Neural cell (in vitro differentiated cells): ENCODE results near the gene PNLIPRP2. TPM values are rescaled to one million over a fixed set of nuclear protein-coding genes. Genes with fewer than 3 reads are reported as not detected.

Experiments used
- H2AFZ ChIP-seq: fragments of 200-600, 300-800 bp; sonication (generic), shearing (Covaris generic); 2 replicates; pipeline ENCODE4 v1.6.0; 2014; ENCODE audit warnings: low read depth, mild to moderate bottlenecking, antibody characterized with exemption, low read length, moderate library complexity
- H3F3A ChIP-seq: fragments of 200-600 bp; shearing (Covaris generic); 2 replicates; pipeline ENCODE4 v1.6.1; 2016; ENCODE audit warnings: mild to moderate bottlenecking, moderate library complexity, mixed read lengths, antibody characterized with exemption, low read length; ENCODE audit not compliant: insufficient read depth, poor library complexity, severe bottlenecking
- H3K27ac ChIP-seq: fragments of 200-600, 300-800 bp; sonication (generic), shearing (Covaris generic); 2 replicates; pipeline ENCODE4 v1.5.1; 2014; ENCODE audit warnings: mild to moderate bottlenecking, low read length, moderate library complexity
- H3K27me3 ChIP-seq: fragments of 300-800, 200-600 bp; sonication (generic), shearing (Covaris generic); 2 replicates; pipeline ENCODE4 v1.6.0; 2014; ENCODE audit warnings: mild to moderate bottlenecking, low read depth, low read length, moderate library complexity; ENCODE audit not compliant: insufficient read depth
- H3K36me3 ChIP-seq: fragments of 300-800, 200-600 bp; sonication (generic), shearing (Covaris generic); 2 replicates; pipeline ENCODE4 v1.5.1; 2014; ENCODE audit warnings: mild to moderate bottlenecking, antibody characterized with exemption, low read length, moderate library complexity; ENCODE audit not compliant: insufficient read depth
- H3K4me2 ChIP-seq: fragments of 300-800, 200-600 bp; sonication (generic), shearing (Covaris generic); 2 replicates; pipeline ENCODE4 v1.6.0; 2014; ENCODE audit warnings: mild to moderate bottlenecking, low read length
- H3K4me3 ChIP-seq: fragments of 300-800, 200-600 bp; sonication (generic), shearing (Covaris generic); 2 replicates; pipeline ENCODE4 v1.5.1; 2014; ENCODE audit warnings: mild to moderate bottlenecking, low read length, moderate library complexity
- H3K79me2 ChIP-seq: fragments of 200-600 bp; shearing (Covaris generic); replicated peaks from 2 replicates; pipeline ENCODE4 v1.6.0; 2014; ENCODE audit warnings: mild to moderate bottlenecking, low read length, moderate library complexity; ENCODE audit not compliant: insufficient read depth
- H3K9ac ChIP-seq: fragments of 300-800, 200-600 bp; sonication (generic), shearing (Covaris generic); 2 replicates; pipeline ENCODE4 v1.6.1; 2016; ENCODE audit warnings: mild to moderate bottlenecking, low read length, mixed read lengths
- H3K9me2 ChIP-seq: fragments of 200-600 bp; shearing (Covaris generic); 2 replicates; pipeline ENCODE4 v1.6.1; 2016; ENCODE audit warnings: mild to moderate bottlenecking, low read length, mixed read lengths; ENCODE audit not compliant: insufficient read depth
- H3K9me3 ChIP-seq: fragments of 200-600, 300-800 bp; sonication (generic), shearing (Covaris generic); 2 replicates; pipeline ENCODE4 v1.6.1; 2016; ENCODE audit warnings: mild to moderate bottlenecking, mixed run types, low read length, moderate library complexity, mixed read lengths
- H4K20me1 ChIP-seq: fragments of 200-600 bp; shearing (Covaris generic); 2 replicates; pipeline ENCODE4 v1.6.1; 2016; ENCODE audit warnings: mild to moderate bottlenecking, mixed run types; ENCODE audit not compliant: insufficient read depth
- CTCF ChIP-seq: fragments of 450-650 bp; IDR thresholded peaks from 2 replicates; pipeline ENCODE4 v1.5.1; 2014; ENCODE audit warnings: antibody characterized with exemption, mild to moderate bottlenecking, moderate library complexity; ENCODE audit not compliant: poor library complexity, severe bottlenecking
- EP300 ChIP-seq: fragments of 450-650 bp; conservative IDR thresholded peaks from 2 replicates; pipeline ENCODE4 v1.6.1; 2014; ENCODE audit warnings: antibody characterized with exemption, mild to moderate bottlenecking, moderate library complexity; ENCODE audit not compliant: poor library complexity, severe bottlenecking
- EZH2 ChIP-seq: fragments of 200-600, 300-800 bp; shearing (Covaris generic), sonication (generic); IDR thresholded peaks from 2 replicates; pipeline ENCODE4 v1.6.1; 2014; ENCODE audit warnings: antibody characterized with exemption, low read length, borderline replicate concordance, mild to moderate bottlenecking; ENCODE audit not compliant: insufficient read depth, poor library complexity, severe bottlenecking
- MXI1 ChIP-seq: fragments of 450-650 bp; conservative IDR thresholded peaks from 2 replicates; pipeline ENCODE4 v1.6.1; 2014; ENCODE audit warnings: antibody characterized with exemption, mild to moderate bottlenecking; ENCODE audit not compliant: poor library complexity, severe bottlenecking
- POLR2AphosphoS5 ChIP-seq: IDR thresholded peaks from 2 replicates; pipeline ENCODE4 v1.6.1; 2012
- RAD21 ChIP-seq: fragments of 450-650 bp; conservative IDR thresholded peaks from 2 replicates; pipeline ENCODE4 v1.6.1; 2014; ENCODE audit warnings: antibody characterized with exemption, mild to moderate bottlenecking, moderate library complexity
- REST ChIP-seq: IDR thresholded peaks from 2 replicates; pipeline ENCODE4 v1.6.1; 2012; ENCODE audit warnings: borderline replicate concordance
- SMC3 ChIP-seq: fragments of 450-650 bp; conservative IDR thresholded peaks from 2 replicates; pipeline ENCODE4 v1.6.1; 2014; ENCODE audit warnings: antibody characterized with exemption, mild to moderate bottlenecking, moderate library complexity; ENCODE audit not compliant: poor library complexity
- TAF1 ChIP-seq: IDR thresholded peaks from 2 replicates; pipeline ENCODE4 v1.6.1; 2012; ENCODE audit warnings: low read depth
- polyA plus RNA-seq: library from polyadenylated mRNA; depleted of rRNA; stranded (reverse); fragments of >200 nt; gene quantifications from 2 replicates; pipeline ENCODE4 v1.2.3, GENCODE V29; 2014

Gene PNLIPRP2
- polyA plus RNA-seq, 1 donor from 2014 or later, result not detected

GRCh38 chr10:116669080-116669479 is 48.3 kb downstream of the PNLIPRP2 start:
- Histone ChIP-seq H3K9me3 (peaks cover 6% of the 10 kb centered on the region), H4K20me1 (no peaks in the 10 kb centered on the region), H3F3A (no peaks in the 10 kb centered on the region), H2AFZ (no peak overlapping the region), H3K9ac (no peak overlapping the region), H3K36me3 (no peaks in the 10 kb centered on the region), H3K4me3 (no peak overlapping the region), H3K4me2 (no peak overlapping the region), H3K27ac (no peak overlapping the region), H3K9me2 (no peaks in the 10 kb centered on the region), H3K79me2 (no peaks in the 10 kb centered on the region), H3K27me3 (peaks cover 16% of the 10 kb centered on the region)
- TF ChIP-seq EP300, result no peak
- TF ChIP-seq TAF1, result no peak
- no peak for TF ChIP-seq EZH2
- no peak for TF ChIP-seq CTCF

- Histone ChIP-seq H3K4me3 (peak overlapping the region; percentile 18), H3F3A (no peaks in the 10 kb centered on the region), H3K9me3 (peaks cover 6% of the 10 kb centered on the region), H3K36me3 (no peaks in the 10 kb centered on the region), H3K27ac (no peak overlapping the region), H3K79me2 (no peaks in the 10 kb centered on the region), H3K9me2 (no peaks in the 10 kb centered on the region), H2AFZ (no peak overlapping the region), H4K20me1 (no peaks in the 10 kb centered on the region), H3K9ac (no peak overlapping the region), H3K4me2 (no peak overlapping the region), H3K27me3 (peaks cover 16% of the 10 kb centered on the region)
- TF ChIP-seq EZH2, result no peak
- no peak for TF ChIP-seq POLR2AphosphoS5
- TF ChIP-seq CTCF, result no peak
- TF ChIP-seq TAF1, result no peak
- no peak for TF ChIP-seq REST
- no peak for TF ChIP-seq RAD21
- TF ChIP-seq EP300, result no peak
- TF ChIP-seq MXI1, result no peak
- no peak for TF ChIP-seq SMC3
Measured at GRCh38 chr10:116669832-116670644, 49.3 kb downstream of the PNLIPRP2 start.
